Measurements from ENCODE around the gene CLASRP.

DNA sequence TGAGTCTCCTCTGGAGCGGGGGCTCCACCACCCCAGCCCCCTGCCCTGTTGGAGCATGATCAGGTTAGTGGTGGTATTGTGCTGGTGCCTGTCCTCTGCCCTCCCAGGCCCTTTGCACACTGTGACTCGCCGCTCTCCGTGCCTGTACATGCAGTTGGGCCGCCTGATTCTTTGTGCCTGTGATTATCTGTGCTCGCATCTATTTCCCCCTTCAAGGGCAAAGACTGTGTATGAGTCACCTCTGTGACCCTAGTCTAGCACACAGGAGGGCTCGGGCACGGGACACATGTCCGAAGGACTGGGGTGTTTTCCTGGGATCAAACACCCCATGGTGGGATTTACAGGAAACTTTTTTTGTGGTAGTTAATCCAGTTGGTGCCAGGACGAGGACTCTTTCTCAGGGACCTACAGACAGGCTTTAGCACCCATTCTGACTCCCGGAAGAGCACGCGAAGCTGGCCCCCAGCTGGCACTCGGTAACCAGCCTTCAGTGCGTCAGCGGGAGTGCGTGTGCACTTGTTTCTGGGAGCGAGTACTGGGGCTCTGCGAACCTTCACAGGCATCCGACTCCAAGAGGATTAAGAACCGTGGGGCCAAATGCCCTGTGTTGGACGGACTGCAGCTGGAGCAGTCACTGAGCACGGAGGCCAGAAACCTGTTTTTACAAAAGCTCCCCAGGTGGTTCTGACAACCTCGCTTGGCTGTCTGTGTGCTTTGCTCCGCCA, 60.8 kb downstream of the CLASRP start:
- no peak for TF ChIP-seq EZH2 (IDR thresholded peaks at IDR 0.05; ENCODE audit: borderline replicate concordance, low read depth, low read length)
- TF ChIP-seq SIN3A (IDR thresholded peaks at IDR 0.05; ENCODE audit: borderline replicate concordance in 2 of 2, control insufficient read depth in 1 of 2, low read depth in 2 of 2, low read length in 2 of 2), result no peak
- TF ChIP-seq, protein P1, sequence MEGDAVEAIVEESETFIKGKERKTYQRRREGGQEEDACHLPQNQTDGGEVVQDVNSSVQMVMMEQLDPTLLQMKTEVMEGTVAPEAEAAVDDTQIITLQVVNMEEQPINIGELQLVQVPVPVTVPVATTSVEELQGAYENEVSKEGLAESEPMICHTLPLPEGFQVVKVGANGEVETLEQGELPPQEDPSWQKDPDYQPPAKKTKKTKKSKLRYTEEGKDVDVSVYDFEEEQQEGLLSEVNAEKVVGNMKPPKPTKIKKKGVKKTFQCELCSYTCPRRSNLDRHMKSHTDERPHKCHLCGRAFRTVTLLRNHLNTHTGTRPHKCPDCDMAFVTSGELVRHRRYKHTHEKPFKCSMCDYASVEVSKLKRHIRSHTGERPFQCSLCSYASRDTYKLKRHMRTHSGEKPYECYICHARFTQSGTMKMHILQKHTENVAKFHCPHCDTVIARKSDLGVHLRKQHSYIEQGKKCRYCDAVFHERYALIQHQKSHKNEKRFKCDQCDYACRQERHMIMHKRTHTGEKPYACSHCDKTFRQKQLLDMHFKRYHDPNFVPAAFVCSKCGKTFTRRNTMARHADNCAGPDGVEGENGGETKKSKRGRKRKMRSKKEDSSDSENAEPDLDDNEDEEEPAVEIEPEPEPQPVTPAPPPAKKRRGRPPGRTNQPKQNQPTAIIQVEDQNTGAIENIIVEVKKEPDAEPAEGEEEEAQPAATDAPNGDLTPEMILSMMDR (IDR thresholded peaks at IDR 0.05 in 2 of 3, conservative IDR thresholded peaks at IDR 0.05 in 1 of 3; ENCODE audit: insufficient read depth in 2 of 3, low read depth in 1 of 3, low read length in 3 of 3), result no peak
- TF ChIP-seq, protein P2, sequence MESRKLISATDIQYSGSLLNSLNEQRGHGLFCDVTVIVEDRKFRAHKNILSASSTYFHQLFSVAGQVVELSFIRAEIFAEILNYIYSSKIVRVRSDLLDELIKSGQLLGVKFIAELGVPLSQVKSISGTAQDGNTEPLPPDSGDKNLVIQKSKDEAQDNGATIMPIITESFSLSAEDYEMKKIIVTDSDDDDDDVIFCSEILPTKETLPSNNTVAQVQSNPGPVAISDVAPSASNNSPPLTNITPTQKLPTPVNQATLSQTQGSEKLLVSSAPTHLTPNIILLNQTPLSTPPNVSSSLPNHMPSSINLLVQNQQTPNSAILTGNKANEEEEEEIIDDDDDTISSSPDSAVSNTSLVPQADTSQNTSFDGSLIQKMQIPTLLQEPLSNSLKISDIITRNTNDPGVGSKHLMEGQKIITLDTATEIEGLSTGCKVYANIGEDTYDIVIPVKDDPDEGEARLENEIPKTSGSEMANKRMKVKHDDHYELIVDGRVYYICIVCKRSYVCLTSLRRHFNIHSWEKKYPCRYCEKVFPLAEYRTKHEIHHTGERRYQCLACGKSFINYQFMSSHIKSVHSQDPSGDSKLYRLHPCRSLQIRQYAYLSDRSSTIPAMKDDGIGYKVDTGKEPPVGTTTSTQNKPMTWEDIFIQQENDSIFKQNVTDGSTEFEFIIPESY (CRISPR knock-in tag; IDR thresholded peaks at IDR 0.05), result no peak
- no peak for TF ChIP-seq RCOR1 (IDR thresholded peaks at IDR 0.05; ENCODE audit: borderline replicate concordance in 1 of 2, low read depth in 2 of 2, low read length in 2 of 2)
- no peak for TF ChIP-seq CBX3 (IDR thresholded peaks at IDR 0.05; ENCODE audit: borderline replicate concordance in 1 of 2, low read length in 2 of 2)
- TF ChIP-seq JUND (IDR thresholded peaks at IDR 0.05; ENCODE audit: borderline replicate concordance, low read depth, low read length), result peak; percentile 80
- no peak; the same call in 2 of the 3 replicates for TF ChIP-seq JUND (tag; IDR thresholded peaks at IDR 0.05; ENCODE audit: borderline replicate concordance, low read depth, low read length)
- TF ChIP-seq POLR2AphosphoS5 (IDR thresholded peaks at IDR 0.05; ENCODE audit: control insufficient read depth, insufficient read depth, low read depth, low read length), result no peak
- no peak for TF ChIP-seq EGR1 (conservative IDR thresholded peaks at IDR 0.05)
- TF ChIP-seq, protein P3, sequence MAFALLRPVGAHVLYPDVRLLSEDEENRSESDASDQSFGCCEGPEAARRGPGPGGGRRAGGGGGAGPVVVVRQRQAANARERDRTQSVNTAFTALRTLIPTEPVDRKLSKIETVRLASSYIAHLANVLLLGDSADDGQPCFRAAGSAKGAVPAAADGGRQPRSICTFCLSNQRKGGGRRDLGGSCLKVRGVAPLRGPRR (CRISPR knock-in tag; IDR thresholded peaks at IDR 0.05), result no peak
- no peak for TF ChIP-seq ZNF24 (IDR thresholded peaks at IDR 0.05)
- no peak for TF ChIP-seq RNF2 (IDR thresholded peaks at IDR 0.05)
- TF ChIP-seq HDAC6 (IDR thresholded peaks at IDR 0.05; ENCODE audit: low read depth, low read length), result no peak
- TF ChIP-seq EP300 (IDR thresholded peaks at IDR 0.05; ENCODE audit: low read length), result no peak
